Choroid plexus epithelial cell (primary cell): ENCODE measurements around the gene L3MBTL4.
A peak's percentile ranks its signal among the peaks of the same experiment; 100 is the strongest.

ENCODE experiments used
- DNase-seq: peaks from one replicate; pipeline ENCODE4 v3.0.0-alpha.2; 2010; ENCODE audit warnings: low read depth
- H3K4me3 ChIP-seq: 2 replicates; pipeline ENCODE4 v1.5.1; 2011; ENCODE audit warnings: low read depth, mild to moderate bottlenecking, control low read depth, low read length, moderate library complexity
- CTCF ChIP-seq: conservative IDR thresholded peaks from 2 replicates; pipeline ENCODE4 v1.5.1; 2011; ENCODE audit warnings: low read depth, mild to moderate bottlenecking, control low read depth, inconsistent platforms, low read length, moderate library complexity

Gene L3MBTL4

GRCh38 chr18:6022074-6022444, 392.7 kb downstream of the L3MBTL4 start:
- TF ChIP-seq CTCF, result no peak
- DNase-seq, result peak; percentile 28
- H3K4me3 ChIP-seq, result no peak overlapping the region

GRCh38 chr18:6021306-6022073, 393.2 kb downstream of the L3MBTL4 start:
- DNase-seq, result no peak
- no peak overlapping the region for H3K4me3 ChIP-seq
- TF ChIP-seq CTCF, result no peak

GRCh38 chr18:6018671-6019070, 396.0 kb downstream of the L3MBTL4 start:
- H3K4me3 ChIP-seq, result no peak overlapping the region
- no peak for DNase-seq
- TF ChIP-seq CTCF, result no peak

- DNase-seq, result peak; percentile 29
- H3K4me3 ChIP-seq, result no peak overlapping the region
- TF ChIP-seq CTCF, result no peak
Observed at GRCh38 chr18:6017171-6017570, 397.5 kb downstream of the L3MBTL4 start.

- no peak for DNase-seq
- no peak overlapping the region for H3K4me3 ChIP-seq
- TF ChIP-seq CTCF, result no peak
Observed at GRCh38 chr18:6015364-6015763, 399.3 kb downstream of the L3MBTL4 start.

- no peak for DNase-seq
- no peak for TF ChIP-seq CTCF
Observed at GRCh38 chr18:6013171-6013810, 401.4 kb downstream of the L3MBTL4 start.

GRCh38 chr18:6010921-6011320, 403.8 kb downstream of the L3MBTL4 start:
- DNase-seq, result no peak
- no peak for TF ChIP-seq CTCF

More at GRCh38 chr18:6013171-6013810, 401.4 kb downstream of the L3MBTL4 start:
- no peak overlapping the region for H3K4me3 ChIP-seq

More at GRCh38 chr18:6010921-6011320, 403.8 kb downstream of the L3MBTL4 start:
- no peak overlapping the region for H3K4me3 ChIP-seq
